Keratinocyte (primary cell): ENCODE results near the gene TBC1D20. TPM values are rescaled to one million over a fixed set of nuclear protein-coding genes. Genes with fewer than 3 reads are reported as not detected.

Source experiments
- DNase-seq: peaks from one replicate; pipeline ENCODE4 v3.0.0-alpha.2; 2011; ENCODE audit warnings: low read depth, missing footprints, low spot score
- FAIRE-seq: peaks from 2 replicates; lab custom pipeline; 2011; peaks lifted over from hg19 to GRCh38; lab: Jason Lieb, UNC
- H2AFZ ChIP-seq: 2 replicates; pipeline ENCODE4 v1.6.0; 2012; ENCODE audit warnings: low read length, control low read depth, inconsistent platforms; ENCODE audit not compliant: control insufficient read depth
- H3K27ac ChIP-seq: 2 replicates; pipeline ENCODE4 v1.5.1; 2011; ENCODE audit warnings: low read length; ENCODE audit not compliant: control insufficient read depth, insufficient read depth
- H3K27me3 ChIP-seq: 3 replicates; pipeline ENCODE4 v1.6.0; 2011; ENCODE audit warnings: low read length; ENCODE audit not compliant: control insufficient read depth, insufficient read depth; ENCODE audit errors: extremely low read depth
- H3K36me3 ChIP-seq, 2 experiments: 2 replicates in 1 of 2; 3 replicates in 1 of 2; pipeline ENCODE4 v1.5.1; 2011; ENCODE audit warnings: low read length in 2 of 2, mild to moderate bottlenecking in 1 of 2; ENCODE audit not compliant: control insufficient read depth in 2 of 2, insufficient read depth in 2 of 2; ENCODE audit errors: extremely low read depth in 1 of 2
- H3K4me1 ChIP-seq: 3 replicates; pipeline ENCODE4 v1.5.1; 2011; ENCODE audit warnings: low read length; ENCODE audit not compliant: control insufficient read depth, insufficient read depth; ENCODE audit errors: extremely low read depth
- H3K4me2 ChIP-seq: 3 replicates; pipeline ENCODE4 v1.6.0; 2011; ENCODE audit warnings: low read depth, low read length; ENCODE audit not compliant: control insufficient read depth, insufficient read depth; ENCODE audit errors: extremely low read depth
- H3K4me3 ChIP-seq, 3 experiments: fragments of 200-600 bp in 1 of 3; sonication (generic) in 1 of 3; 2 replicates in 2 of 3; 3 replicates in 1 of 3; pipeline ENCODE4 v1.5.1; 2011 to 2016; ENCODE audit warnings: low read length in 3 of 3, mild to moderate bottlenecking in 3 of 3, control low read depth in 2 of 3, inconsistent platforms in 1 of 3, low read depth in 1 of 3, mixed read lengths in 1 of 3, mixed run types in 1 of 3, moderate library complexity in 1 of 3; ENCODE audit not compliant: control insufficient read depth in 2 of 3, insufficient read depth in 2 of 3; ENCODE audit errors: extremely low read depth in 1 of 3
- H3K79me2 ChIP-seq: 2 replicates; pipeline ENCODE4 v1.6.0; 2012; ENCODE audit warnings: low read length; ENCODE audit not compliant: control insufficient read depth, insufficient read depth
- H3K9ac ChIP-seq: 3 replicates; pipeline ENCODE4 v1.6.0; 2011; ENCODE audit warnings: low read length; ENCODE audit not compliant: control insufficient read depth, insufficient read depth; ENCODE audit errors: extremely low read depth
- H3K9me1 ChIP-seq: 3 replicates; pipeline ENCODE4 v1.6.0; 2011; ENCODE audit warnings: low read length; ENCODE audit not compliant: control insufficient read depth, insufficient read depth; ENCODE audit errors: extremely low read depth
- H3K9me3 ChIP-seq: 2 replicates; pipeline ENCODE4 v1.5.1; 2012; ENCODE audit warnings: low read depth, low read length; ENCODE audit not compliant: control insufficient read depth
- H4K20me1 ChIP-seq: 3 replicates; pipeline ENCODE4 v1.6.0; 2011; ENCODE audit warnings: low read length; ENCODE audit not compliant: control insufficient read depth, insufficient read depth; ENCODE audit errors: extremely low read depth
- CTCF ChIP-seq, 3 experiments: IDR thresholded peaks in 1 of 3; conservative IDR thresholded peaks in 1 of 3; optimal IDR thresholded peaks in 1 of 3; 2 replicates in 2 of 3; 3 replicates in 1 of 3; pipeline versions ENCODE3 to v1.5.1; 2011; ENCODE audit warnings: low read length in 3 of 3, mild to moderate bottlenecking in 3 of 3, moderate library complexity in 2 of 3, control low read depth in 1 of 3, inconsistent platforms in 1 of 3; ENCODE audit not compliant: insufficient read depth in 2 of 3; ENCODE audit errors: extremely low read depth in 1 of 3
- EZH2 ChIP-seq: IDR thresholded peaks from one replicate; pipeline ENCODE4 v1.6.1; 2012; ENCODE audit warnings: inconsistent platforms, mild to moderate bottlenecking, low read length, moderate library complexity
- dilution Hi-C: fragments of 300-500 bp; cut with MboI; formaldehyde crosslinking; loops from one replicate; pipeline ENCODE4 v1.7.0; 2020; ENCODE audit warnings: low sequenced_read_pairs; ENCODE audit not compliant: extremely low pct_ligation_motif_present
- polyA plus RNA-seq, 5 experiments: library from polyadenylated mRNA; depleted of rRNA in 3 of 5; stranded (reverse) in 3 of 5; stranded (forward) in 1 of 5; unstranded in 1 of 5; fragments of >200 nt; gene quantifications; 1 replicate in 1 of 5; 2 replicates in 3 of 5; 3 replicates in 1 of 5; pipeline versions ENCODE4 v1.2.1 to v1.2.3, GENCODE V29; 2011 to 2012; ENCODE audit warnings: missing spikeins in 2 of 5, low read depth in 1 of 5, low replicate concordance in 1 of 5

The TBC1D20 gene
- polyA plus RNA-seq, 1 donor (not counting 4 experiments of a cell fraction or from before 2014, with no cell fraction given): 24.5 TPM

GRCh38 chr20:397432-398237 lies 64.7 kb downstream of the TBC1D20 start:
- FAIRE-seq: no peak
- H3K36me3 ChIP-seq: peaks cover 33 to 52% of the 10 kb centered on the region in 2 experiments
- H3K4me2 ChIP-seq: no peak overlapping the region

GRCh38 chr20:396619-397431 lies 65.5 kb downstream of the TBC1D20 start:
- dilution Hi-C loops: no loop called here
- FAIRE-seq: peak; percentile 13

More at GRCh38 chr20:397432-398237, 64.7 kb downstream of the TBC1D20 start:
- H3K9me3 ChIP-seq: no peaks in the 10 kb centered on the region
- no peak overlapping the region for H2AFZ ChIP-seq
- H3K27ac ChIP-seq: no peak overlapping the region
- no peak overlapping the region for H3K4me3 ChIP-seq
- dilution Hi-C loops: no loop called here
- no peaks in the 10 kb centered on the region for H4K20me1 ChIP-seq
- H3K79me2 ChIP-seq: no peaks in the 10 kb centered on the region
- no peaks in the 10 kb centered on the region for H3K27me3 ChIP-seq
- no peak for DNase-seq
- no peak overlapping the region for H3K9ac ChIP-seq
- no peaks in the 10 kb centered on the region for H3K9me1 ChIP-seq
- TF ChIP-seq CTCF (optimal IDR thresholded peaks at IDR 0.05 in 1 of 3, IDR thresholded peaks at IDR 0.05 in 1 of 3, conservative IDR thresholded peaks at IDR 0.05 in 1 of 3; ENCODE audit: extremely low read depth in 1 of 3, insufficient read depth in 2 of 3, low read length in 3 of 3) (no peak), EZH2 (no peak)
- H3K4me1 ChIP-seq: peaks cover 26% of the 10 kb centered on the region

More at GRCh38 chr20:396619-397431, 65.5 kb downstream of the TBC1D20 start:
- TF ChIP-seq EZH2 (no peak), CTCF (optimal IDR thresholded peaks at IDR 0.05 in 1 of 3, IDR thresholded peaks at IDR 0.05 in 1 of 3, conservative IDR thresholded peaks at IDR 0.05 in 1 of 3; ENCODE audit: extremely low read depth in 1 of 3, insufficient read depth in 2 of 3, low read length in 3 of 3) (no peak)
- no peak overlapping the region for H2AFZ ChIP-seq
- H3K27ac ChIP-seq: no peak overlapping the region
- no peak overlapping the region for H3K4me3 ChIP-seq
- peaks cover 33 to 53% of the 10 kb centered on the region in 2 experiments for H3K36me3 ChIP-seq
- H3K9ac ChIP-seq: no peak overlapping the region
- H4K20me1 ChIP-seq: no peaks in the 10 kb centered on the region
- no peaks in the 10 kb centered on the region for H3K27me3 ChIP-seq
- H3K9me1 ChIP-seq: no peaks in the 10 kb centered on the region
- no peaks in the 10 kb centered on the region for H3K79me2 ChIP-seq
- no peak overlapping the region for H3K4me2 ChIP-seq
- H3K9me3 ChIP-seq: no peaks in the 10 kb centered on the region
- no peak for DNase-seq
- peaks cover 19% of the 10 kb centered on the region for H3K4me1 ChIP-seq
